Measurements from ENCODE around the gene SPEF1.

The SPEF1 gene

DNA sequence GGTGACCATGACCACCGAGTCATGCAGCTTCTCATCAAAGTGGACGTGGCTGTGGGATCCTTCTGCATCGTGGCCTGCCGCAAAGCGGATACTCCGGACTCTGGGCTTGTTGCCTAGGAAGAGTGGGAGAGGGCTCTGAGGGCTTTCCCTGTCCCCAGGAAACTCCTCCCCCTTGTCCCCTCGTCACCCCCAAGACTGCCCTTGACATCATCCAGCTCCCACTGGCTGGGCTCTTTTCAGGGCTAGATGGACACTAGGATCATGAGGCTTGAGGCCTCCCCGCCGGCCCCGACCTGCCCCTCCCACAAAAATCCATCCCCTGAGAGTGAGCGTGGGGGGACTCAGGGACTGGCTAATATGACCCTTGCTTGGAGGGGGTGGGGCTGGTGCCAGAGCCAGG, 22.7 kb downstream of the SPEF1 start:
- DNase-seq (ENCODE audit: low read depth): no peak
- no peak overlapping the region for H3K4me3 ChIP-seq (ENCODE audit: control insufficient read depth, low read depth, low read length)

DNA sequence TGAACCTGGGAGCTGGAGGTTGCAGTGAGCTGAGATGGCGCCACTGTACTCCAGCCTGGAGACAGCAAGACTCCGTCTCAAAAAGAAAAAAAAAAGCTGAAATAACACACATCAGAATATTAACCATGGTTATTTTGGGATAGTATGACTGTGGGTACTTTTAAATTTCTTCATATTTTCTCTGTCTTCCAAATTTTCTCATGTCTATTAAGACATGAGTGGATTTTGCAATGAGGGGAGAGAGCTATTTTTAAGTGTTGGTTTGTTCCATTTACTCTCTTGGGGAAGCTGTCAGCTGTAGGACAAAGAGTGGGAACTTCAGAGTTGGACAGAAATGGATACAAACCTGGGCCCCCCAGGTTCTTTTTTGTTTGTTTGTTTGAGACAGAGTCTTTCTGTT, 24.0 kb downstream of the SPEF1 start:
- DNase-seq (ENCODE audit: low read depth): no peak
- H3K4me3 ChIP-seq (ENCODE audit: control insufficient read depth, low read depth, low read length): no peak overlapping the region
- TF ChIP-seq, protein P1, sequence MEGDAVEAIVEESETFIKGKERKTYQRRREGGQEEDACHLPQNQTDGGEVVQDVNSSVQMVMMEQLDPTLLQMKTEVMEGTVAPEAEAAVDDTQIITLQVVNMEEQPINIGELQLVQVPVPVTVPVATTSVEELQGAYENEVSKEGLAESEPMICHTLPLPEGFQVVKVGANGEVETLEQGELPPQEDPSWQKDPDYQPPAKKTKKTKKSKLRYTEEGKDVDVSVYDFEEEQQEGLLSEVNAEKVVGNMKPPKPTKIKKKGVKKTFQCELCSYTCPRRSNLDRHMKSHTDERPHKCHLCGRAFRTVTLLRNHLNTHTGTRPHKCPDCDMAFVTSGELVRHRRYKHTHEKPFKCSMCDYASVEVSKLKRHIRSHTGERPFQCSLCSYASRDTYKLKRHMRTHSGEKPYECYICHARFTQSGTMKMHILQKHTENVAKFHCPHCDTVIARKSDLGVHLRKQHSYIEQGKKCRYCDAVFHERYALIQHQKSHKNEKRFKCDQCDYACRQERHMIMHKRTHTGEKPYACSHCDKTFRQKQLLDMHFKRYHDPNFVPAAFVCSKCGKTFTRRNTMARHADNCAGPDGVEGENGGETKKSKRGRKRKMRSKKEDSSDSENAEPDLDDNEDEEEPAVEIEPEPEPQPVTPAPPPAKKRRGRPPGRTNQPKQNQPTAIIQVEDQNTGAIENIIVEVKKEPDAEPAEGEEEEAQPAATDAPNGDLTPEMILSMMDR (conservative IDR thresholded peaks at IDR 0.05; ENCODE audit: control insufficient read depth, insufficient read depth, low read depth, low read length): no peak

More for the DNA sequence above, 22.7 kb downstream of the SPEF1 start:
- TF ChIP-seq, protein P1 (conservative IDR thresholded peaks at IDR 0.05; ENCODE audit: control insufficient read depth, insufficient read depth, low read depth, low read length): no peak

DNA sequence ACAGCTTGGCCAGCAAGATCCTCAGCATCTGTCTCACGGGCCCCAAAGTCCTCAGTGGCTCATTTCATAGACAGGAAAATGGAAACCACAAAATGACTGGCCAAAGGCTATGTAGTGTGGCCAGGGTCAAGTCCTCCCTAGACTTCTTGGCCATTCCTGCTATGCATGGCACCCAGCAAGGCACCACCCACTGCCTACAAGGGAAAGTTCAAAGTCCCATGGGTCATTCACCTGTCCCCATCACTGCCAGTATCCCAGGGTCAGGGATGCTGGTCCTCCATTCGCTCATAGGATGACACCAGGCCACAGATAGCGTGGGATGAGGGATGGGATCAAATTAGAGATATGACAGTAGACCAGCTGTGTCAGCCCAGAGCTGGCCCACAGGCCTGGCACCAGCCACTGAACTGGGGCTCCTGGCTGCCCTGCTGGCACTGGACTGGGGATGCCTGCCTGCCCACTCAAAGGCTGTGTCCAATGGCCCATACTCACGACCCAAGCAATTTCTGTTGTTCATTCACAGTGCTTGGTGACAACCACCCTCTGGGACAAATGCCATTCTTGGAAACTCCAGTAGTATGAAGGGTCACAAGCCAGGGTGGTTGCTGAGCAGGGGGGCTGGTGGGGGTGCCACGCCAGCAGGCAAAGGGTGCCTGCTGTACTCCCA, 25.3 kb downstream of the SPEF1 start:
- H3K4me3 ChIP-seq (ENCODE audit: control insufficient read depth, low read depth, low read length): no peak overlapping the region
- DNase-seq (ENCODE audit: low read depth): no peak
- TF ChIP-seq, protein P1 (conservative IDR thresholded peaks at IDR 0.05; ENCODE audit: control insufficient read depth, insufficient read depth, low read depth, low read length): no peak

DNA sequence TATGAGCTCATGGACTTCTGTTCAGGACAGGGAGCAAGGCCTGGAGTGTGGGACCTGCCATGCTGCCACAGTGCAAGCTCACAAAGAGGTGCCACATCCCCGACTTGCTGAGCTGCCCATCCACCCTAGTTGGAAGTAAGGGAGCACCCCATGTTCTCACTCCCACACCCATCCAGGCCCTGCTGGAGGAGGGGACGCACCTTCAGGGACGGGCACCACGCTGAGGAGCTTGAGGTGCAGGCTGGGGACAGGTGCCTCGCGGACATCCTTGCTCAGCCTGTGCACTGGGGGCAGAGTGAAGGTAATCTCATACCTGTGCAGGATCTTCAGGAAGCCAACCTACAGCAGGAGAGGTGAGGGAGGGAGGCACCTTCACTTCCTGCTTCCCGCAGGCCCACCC, 26.0 kb downstream of the SPEF1 start:
- no peak overlapping the region for H3K4me3 ChIP-seq (ENCODE audit: control insufficient read depth, low read depth, low read length)
- TF ChIP-seq, protein P1 (conservative IDR thresholded peaks at IDR 0.05; ENCODE audit: control insufficient read depth, insufficient read depth, low read depth, low read length): no peak
- no peak for DNase-seq (ENCODE audit: low read depth)

DNA sequence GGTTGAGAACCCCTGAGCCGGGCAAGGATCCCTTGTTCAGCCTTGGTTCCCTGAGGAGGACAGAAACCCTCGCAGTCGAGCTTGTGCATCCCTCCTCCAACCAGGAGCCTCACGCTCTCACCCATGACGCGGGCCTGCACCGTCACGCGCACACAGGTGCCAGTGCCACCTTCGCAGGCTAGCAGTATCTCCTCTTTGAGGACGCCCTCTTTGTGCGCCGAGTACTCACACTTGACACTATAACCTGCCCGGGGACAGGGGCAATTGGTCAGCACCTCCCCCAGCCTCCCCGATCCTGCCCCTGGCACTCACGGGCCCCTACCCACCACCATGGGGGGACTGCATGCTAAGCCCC, 27.0 kb downstream of the SPEF1 start:
- no peak overlapping the region for H3K4me3 ChIP-seq (ENCODE audit: control insufficient read depth, low read depth, low read length)
- TF ChIP-seq, protein P1 (conservative IDR thresholded peaks at IDR 0.05; ENCODE audit: control insufficient read depth, insufficient read depth, low read depth, low read length): no peak
- DNase-seq (ENCODE audit: low read depth): no peak

DNA sequence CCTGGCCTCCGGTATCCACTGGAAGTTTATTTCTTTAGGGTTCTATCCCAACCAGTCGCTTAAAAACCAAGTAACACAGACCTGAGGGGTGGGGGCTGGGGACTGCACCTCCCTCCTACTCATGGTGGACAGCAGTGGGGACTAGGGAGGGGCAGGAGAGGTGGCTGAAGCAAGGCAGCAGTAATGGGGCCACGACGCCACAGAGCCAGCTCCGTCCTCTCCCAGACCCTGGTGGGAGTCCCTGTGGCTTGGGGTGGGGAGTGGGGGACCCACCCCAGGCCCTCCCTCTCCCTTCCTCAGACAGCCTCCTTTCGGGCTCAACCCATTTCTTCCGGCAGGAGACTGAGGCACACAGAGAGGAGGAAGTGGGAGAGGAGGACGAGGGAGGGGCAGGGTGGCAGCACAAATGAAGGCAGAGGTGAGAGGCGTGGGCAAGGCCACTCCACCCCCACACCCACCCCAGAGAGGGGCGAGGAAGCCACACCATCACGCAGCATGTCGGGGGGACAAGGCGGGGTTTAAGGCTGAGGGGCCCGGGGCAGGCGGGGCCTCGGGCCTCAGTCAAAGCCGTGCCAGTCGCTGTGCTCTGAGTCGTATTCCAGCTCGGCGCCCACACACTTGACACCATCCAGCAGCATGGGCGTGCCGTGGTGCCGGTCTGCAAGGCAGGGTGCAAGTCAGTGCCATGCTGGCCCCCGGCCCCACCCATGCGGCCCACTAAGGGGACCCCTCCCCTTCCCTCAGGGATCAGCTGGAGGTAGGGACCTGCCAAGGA, 27.6 kb downstream of the SPEF1 start:
- H3K4me3 ChIP-seq (ENCODE audit: control insufficient read depth, low read depth, low read length): no peak overlapping the region
- no peak for DNase-seq (ENCODE audit: low read depth)
- TF ChIP-seq, protein P1 (conservative IDR thresholded peaks at IDR 0.05; ENCODE audit: control insufficient read depth, insufficient read depth, low read depth, low read length): no peak
